ENCODE data around the gene MDM1. TPM values are rescaled to one million over a fixed set of nuclear protein-coding genes. Genes with fewer than 3 reads are reported as not detected.
A peak's percentile ranks its signal among the peaks of the same experiment; 100 is the strongest.

MDM1 gene
- total and polyA plus RNA-seq, 2 of the 13 experiments (the other 11 are each of a cell fraction or from before 2014, with no cell fraction given), result 4.6 to 15.2 TPM

DNA sequence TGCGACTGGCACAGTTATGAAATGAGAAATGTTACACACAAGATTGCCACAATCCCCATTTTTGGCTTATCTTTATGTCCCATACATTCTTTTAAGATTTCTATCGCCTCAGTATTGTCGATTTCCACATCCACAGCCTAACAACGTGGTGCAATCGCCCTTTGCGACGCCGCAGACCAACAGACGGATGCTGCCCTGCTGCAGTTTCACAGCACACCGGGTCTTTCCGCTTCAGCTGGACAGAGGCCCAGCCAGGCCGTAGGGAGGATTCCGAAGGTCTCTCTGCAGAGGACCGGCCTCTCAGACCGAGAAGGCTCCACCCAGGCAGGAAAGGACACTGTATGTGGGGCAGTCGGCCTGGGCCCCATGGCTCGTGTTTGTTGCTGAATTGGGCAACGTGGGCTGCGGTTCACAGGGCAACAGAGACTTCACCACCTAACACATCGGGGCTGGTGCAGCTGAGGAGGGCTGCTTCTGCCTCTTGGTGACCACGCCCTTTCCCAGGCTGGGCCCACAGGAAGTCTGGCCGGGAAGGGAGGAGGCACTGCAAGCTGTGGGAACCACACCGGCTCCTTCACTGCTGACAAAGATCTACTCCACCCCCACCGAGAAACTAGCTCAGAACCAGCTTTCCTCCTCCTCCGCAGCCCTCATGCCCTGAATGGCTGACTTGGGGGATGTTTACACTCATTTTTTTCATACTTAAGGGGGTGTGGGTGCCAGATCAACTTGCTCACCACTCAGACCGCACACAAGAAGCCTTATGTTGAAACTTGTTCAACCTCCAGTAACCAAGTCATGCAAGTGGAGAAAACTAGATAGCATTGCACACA is 32.9 kb upstream of the MDM1 start (continued):
- TF ChIP-seq, protein P1, sequence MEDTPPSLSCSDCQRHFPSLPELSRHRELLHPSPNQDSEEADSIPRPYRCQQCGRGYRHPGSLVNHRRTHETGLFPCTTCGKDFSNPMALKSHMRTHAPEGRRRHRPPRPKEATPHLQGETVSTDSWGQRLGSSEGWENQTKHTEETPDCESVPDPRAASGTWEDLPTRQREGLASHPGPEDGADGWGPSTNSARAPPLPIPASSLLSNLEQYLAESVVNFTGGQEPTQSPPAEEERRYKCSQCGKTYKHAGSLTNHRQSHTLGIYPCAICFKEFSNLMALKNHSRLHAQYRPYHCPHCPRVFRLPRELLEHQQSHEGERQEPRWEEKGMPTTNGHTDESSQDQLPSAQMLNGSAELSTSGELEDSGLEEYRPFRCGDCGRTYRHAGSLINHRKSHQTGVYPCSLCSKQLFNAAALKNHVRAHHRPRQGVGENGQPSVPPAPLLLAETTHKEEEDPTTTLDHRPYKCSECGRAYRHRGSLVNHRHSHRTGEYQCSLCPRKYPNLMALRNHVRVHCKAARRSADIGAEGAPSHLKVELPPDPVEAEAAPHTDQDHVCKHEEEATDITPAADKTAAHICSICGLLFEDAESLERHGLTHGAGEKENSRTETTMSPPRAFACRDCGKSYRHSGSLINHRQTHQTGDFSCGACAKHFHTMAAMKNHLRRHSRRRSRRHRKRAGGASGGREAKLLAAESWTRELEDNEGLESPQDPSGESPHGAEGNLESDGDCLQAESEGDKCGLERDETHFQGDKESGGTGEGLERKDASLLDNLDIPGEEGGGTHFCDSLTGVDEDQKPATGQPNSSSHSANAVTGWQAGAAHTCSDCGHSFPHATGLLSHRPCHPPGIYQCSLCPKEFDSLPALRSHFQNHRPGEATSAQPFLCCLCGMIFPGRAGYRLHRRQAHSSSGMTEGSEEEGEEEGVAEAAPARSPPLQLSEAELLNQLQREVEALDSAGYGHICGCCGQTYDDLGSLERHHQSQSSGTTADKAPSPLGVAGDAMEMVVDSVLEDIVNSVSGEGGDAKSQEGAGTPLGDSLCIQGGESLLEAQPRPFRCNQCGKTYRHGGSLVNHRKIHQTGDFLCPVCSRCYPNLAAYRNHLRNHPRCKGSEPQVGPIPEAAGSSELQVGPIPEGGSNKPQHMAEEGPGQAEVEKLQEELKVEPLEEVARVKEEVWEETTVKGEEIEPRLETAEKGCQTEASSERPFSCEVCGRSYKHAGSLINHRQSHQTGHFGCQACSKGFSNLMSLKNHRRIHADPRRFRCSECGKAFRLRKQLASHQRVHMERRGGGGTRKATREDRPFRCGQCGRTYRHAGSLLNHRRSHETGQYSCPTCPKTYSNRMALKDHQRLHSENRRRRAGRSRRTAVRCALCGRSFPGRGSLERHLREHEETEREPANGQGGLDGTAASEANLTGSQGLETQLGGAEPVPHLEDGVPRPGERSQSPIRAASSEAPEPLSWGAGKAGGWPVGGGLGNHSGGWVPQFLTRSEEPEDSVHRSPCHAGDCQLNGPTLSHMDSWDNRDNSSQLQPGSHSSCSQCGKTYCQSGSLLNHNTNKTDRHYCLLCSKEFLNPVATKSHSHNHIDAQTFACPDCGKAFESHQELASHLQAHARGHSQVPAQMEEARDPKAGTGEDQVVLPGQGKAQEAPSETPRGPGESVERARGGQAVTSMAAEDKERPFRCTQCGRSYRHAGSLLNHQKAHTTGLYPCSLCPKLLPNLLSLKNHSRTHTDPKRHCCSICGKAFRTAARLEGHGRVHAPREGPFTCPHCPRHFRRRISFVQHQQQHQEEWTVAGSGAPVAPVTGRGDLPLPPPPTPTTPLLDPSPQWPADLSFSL (CRISPR knock-in tag; IDR thresholded peaks at IDR 0.05), result 0 out of 2 replicates have a peak, but pooled peaks have one; percentile 24
- TF ChIP-seq ZFP82 (CRISPR knock-in tag; IDR thresholded peaks at IDR 0.05; ENCODE audit: borderline replicate concordance) (no peak), CREM (IDR thresholded peaks at IDR 0.05) (peak; percentile 7; the same call in 1 of the 2 replicates), CREM (CRISPR knock-in tag; IDR thresholded peaks at IDR 0.05) (no peak), ATF7 (IDR thresholded peaks at IDR 0.05) (no peak), ATF7 (CRISPR knock-in tag; IDR thresholded peaks at IDR 0.05) (0 out of 2 replicates have a peak, but pooled peaks have one; percentile 24), HOXA7 (CRISPR knock-in tag; IDR thresholded peaks at IDR 0.05) (no peak), ZNF772 (CRISPR knock-in tag; IDR thresholded peaks at IDR 0.05) (peak; percentile 73), SMAD1 (CRISPR knock-in tag; IDR thresholded peaks at IDR 0.05; ENCODE audit: borderline replicate concordance, low read depth) (no peak; the same call in 1 of the 2 replicates), CERS6 (CRISPR knock-in tag; IDR thresholded peaks at IDR 0.05) (no peak), SP2 (CRISPR knock-in tag; IDR thresholded peaks at IDR 0.05) (no peak), ZFX (CRISPR knock-in tag; IDR thresholded peaks at IDR 0.05; ENCODE audit: low read depth) (peak; percentile 96), CEBPB (IDR thresholded peaks at IDR 0.05; ENCODE audit: borderline replicate concordance, low read depth, low read length) (peak; percentile 77), TMF1 (CRISPR knock-in tag; IDR thresholded peaks at IDR 0.05; ENCODE audit: low read depth) (no peak), ZNF431 (CRISPR knock-in tag; IDR thresholded peaks at IDR 0.05; ENCODE audit: borderline replicate concordance, low read depth) (no peak), POLR2A (IDR thresholded peaks at IDR 0.05; ENCODE audit: insufficient read depth in 1 of 2, low read depth in 2 of 2, low read length in 2 of 2) (peak; percentile 54 to 58; a peak in 3 of 4 replicates), ZNF569 (CRISPR knock-in tag; IDR thresholded peaks at IDR 0.05; ENCODE audit: borderline replicate concordance) (no peak), ZNF580 (CRISPR knock-in tag; IDR thresholded peaks at IDR 0.05; ENCODE audit: borderline replicate concordance, low read depth) (no peak), ZNF24 (IDR thresholded peaks at IDR 0.05) (no peak), CENPBD1 (CRISPR knock-in tag; IDR thresholded peaks at IDR 0.05; ENCODE audit: borderline replicate concordance, low read depth) (no peak), PHF5A (CRISPR knock-in tag; IDR thresholded peaks at IDR 0.05; ENCODE audit: low read depth, unreplicated experiment) (no peak), ZNF777 (CRISPR knock-in tag; IDR thresholded peaks at IDR 0.05) (peak; percentile 77; the same call in 1 of the 2 replicates), PRMT3 (CRISPR knock-in tag; IDR thresholded peaks at IDR 0.05; ENCODE audit: borderline replicate concordance, low read depth) (no peak)
